SU-DHL-6 (cell line): ENCODE data around the gene SKIL.

Experiments
- EZH2phosphoT487 ChIP-seq: fragments of 200-600 bp; sonication (generic), shearing (Covaris generic); conservative IDR thresholded peaks from 2 replicates; pipeline ENCODE4 v1.6.1; 2018; ENCODE audit warnings: mild to moderate bottlenecking, antibody characterized with exemption, low read length, moderate library complexity, mixed read lengths
- TF ChIP-seq, protein P1 (sequence below): fragments of 200-600 bp; sonication (generic); IDR thresholded peaks from one replicate; pipeline ENCODE4 v1.5.1; 2017; ENCODE audit warnings: antibody characterized with exemption, mild to moderate bottlenecking, low read length, moderate library complexity; ENCODE audit not compliant: insufficient read depth, poor library complexity, severe bottlenecking

- TF ChIP-seq, protein P1, sequence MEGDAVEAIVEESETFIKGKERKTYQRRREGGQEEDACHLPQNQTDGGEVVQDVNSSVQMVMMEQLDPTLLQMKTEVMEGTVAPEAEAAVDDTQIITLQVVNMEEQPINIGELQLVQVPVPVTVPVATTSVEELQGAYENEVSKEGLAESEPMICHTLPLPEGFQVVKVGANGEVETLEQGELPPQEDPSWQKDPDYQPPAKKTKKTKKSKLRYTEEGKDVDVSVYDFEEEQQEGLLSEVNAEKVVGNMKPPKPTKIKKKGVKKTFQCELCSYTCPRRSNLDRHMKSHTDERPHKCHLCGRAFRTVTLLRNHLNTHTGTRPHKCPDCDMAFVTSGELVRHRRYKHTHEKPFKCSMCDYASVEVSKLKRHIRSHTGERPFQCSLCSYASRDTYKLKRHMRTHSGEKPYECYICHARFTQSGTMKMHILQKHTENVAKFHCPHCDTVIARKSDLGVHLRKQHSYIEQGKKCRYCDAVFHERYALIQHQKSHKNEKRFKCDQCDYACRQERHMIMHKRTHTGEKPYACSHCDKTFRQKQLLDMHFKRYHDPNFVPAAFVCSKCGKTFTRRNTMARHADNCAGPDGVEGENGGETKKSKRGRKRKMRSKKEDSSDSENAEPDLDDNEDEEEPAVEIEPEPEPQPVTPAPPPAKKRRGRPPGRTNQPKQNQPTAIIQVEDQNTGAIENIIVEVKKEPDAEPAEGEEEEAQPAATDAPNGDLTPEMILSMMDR: no peak
- no peak for TF ChIP-seq EZH2phosphoT487
These were observed 48.5 kb upstream of the SKIL start for GRCh38 chr3:170309046-170309445.
